Activated CD8-positive, alpha-beta T cell treated with anti-CD3 and anti-CD28 coated beads for 36 hours (primary cell): ENCODE results near the gene CHN1. TPM values are rescaled to one million over a fixed set of nuclear protein-coding genes. Genes with fewer than 3 reads are reported as not detected.
A peak's percentile ranks its signal among the peaks of the same experiment; 100 is the strongest.

ENCODE experiments used
- ATAC-seq: fragments of 200-7000 bp; cut with Tn5 transposase; one replicate; pipeline ENCODE4 v1.10.0; 2021; ENCODE audit warnings: mild to moderate bottlenecking, moderate library complexity
- CTCF ChIA-PET: fragments of 350-600 bp; sonication (Branson Sonifier 250); formaldehyde crosslinking; loops from one replicate; lab custom pipeline; 2021; ENCODE audit warnings: antibody characterized with exemption; lab: Charles Lee
- POLR2A ChIA-PET: fragments of 350-600 bp; sonication (Branson Sonifier 250); formaldehyde crosslinking; loops from one replicate; lab custom pipeline; 2021; ENCODE audit warnings: antibody characterized with exemption; lab: Charles Lee
- DNase-seq: peaks from one replicate; pipeline ENCODE4 v3.0.0-alpha.2; 2020
- H3K27ac Mint-ChIP-seq: one replicate; pipeline ENCODE4 v1.8.0; 2021; ENCODE audit warnings: mild to moderate bottlenecking, mixed read lengths
- H3K27me3 Mint-ChIP-seq: one replicate; pipeline ENCODE4 v1.8.0; 2021; ENCODE audit warnings: mixed read lengths
- H3K36me3 Mint-ChIP-seq: one replicate; pipeline ENCODE4 v1.8.0; 2021; ENCODE audit warnings: low read depth, mixed read lengths
- H3K4me1 Mint-ChIP-seq: one replicate; pipeline ENCODE4 v1.8.0; 2021; ENCODE audit warnings: low read depth, mixed read lengths
- H3K4me3 Mint-ChIP-seq: one replicate; pipeline ENCODE4 v1.8.0; 2021; ENCODE audit warnings: mild to moderate bottlenecking, moderate library complexity, mixed read lengths
- H3K9me3 Mint-ChIP-seq: one replicate; pipeline ENCODE4 v1.8.0; 2021; ENCODE audit warnings: mixed read lengths
- intact Hi-C: fragments of 100-400 bp; cut with micrococcal nuclease; formaldehyde crosslinking; loops from one replicate; pipeline ENCODE4 v1.10.0; 2022
- total RNA-seq, 2 experiments: library from RNA; stranded (reverse); gene quantifications; one replicate each; pipeline ENCODE4 v1.2.3, GENCODE V29; 2021
- TF ChIP-seq, protein P1 (sequence below): fragments of 200-600 bp; IDR thresholded peaks from one replicate; pipeline ENCODE4 v1.8.0; 2022; ENCODE audit warnings: antibody characterized with exemption, mild to moderate bottlenecking

The CHN1 gene
- total RNA-seq, 2 experiments from 2014 or later: 2.9 to 3.0 TPM

DNA sequence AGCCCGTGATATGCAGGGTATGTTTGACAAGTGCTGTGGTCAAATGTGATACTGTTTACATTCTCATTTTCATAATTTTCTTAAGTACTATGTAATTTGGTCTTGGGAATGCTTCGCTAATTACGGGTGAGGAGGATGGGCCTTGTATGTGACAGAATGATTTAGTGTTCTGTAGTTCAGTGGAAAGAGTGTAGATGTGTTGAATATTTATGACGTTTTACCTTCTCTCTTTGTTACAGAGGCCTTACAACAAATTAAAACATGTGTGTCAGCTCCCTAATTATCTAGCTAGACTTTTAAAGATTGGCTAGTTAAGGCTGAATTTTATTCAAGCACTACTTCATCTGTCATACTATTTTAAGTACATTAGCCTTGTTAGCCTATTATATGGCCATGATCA lies 230.3 kb downstream of the CHN1 start:
- DNase-seq: no peak
- ATAC-seq: no peak
- CTCF ChIA-PET: interaction anchor here (1.0 to 12.3 kb wide), 13 partner anchors 10 to 256 kb away, joined by 4 to 105 read pairs (median 5); no protein-coding TSS in a partner anchor
- Mint-ChIP-seq H3K36me3 (no peaks in the 10 kb centered on the region), H3K27ac (no peak overlapping the region), H3K9me3 (no peaks in the 10 kb centered on the region), H3K27me3 (no peaks in the 10 kb centered on the region), H3K4me1 (peaks cover 46% of the 10 kb centered on the region), H3K4me3 (no peak overlapping the region)
- intact Hi-C loops: loop anchor here (5.0 kb wide), 2 partner anchors 62 to 212 kb away; no protein-coding TSS in a partner anchor
- TF ChIP-seq, protein P1, sequence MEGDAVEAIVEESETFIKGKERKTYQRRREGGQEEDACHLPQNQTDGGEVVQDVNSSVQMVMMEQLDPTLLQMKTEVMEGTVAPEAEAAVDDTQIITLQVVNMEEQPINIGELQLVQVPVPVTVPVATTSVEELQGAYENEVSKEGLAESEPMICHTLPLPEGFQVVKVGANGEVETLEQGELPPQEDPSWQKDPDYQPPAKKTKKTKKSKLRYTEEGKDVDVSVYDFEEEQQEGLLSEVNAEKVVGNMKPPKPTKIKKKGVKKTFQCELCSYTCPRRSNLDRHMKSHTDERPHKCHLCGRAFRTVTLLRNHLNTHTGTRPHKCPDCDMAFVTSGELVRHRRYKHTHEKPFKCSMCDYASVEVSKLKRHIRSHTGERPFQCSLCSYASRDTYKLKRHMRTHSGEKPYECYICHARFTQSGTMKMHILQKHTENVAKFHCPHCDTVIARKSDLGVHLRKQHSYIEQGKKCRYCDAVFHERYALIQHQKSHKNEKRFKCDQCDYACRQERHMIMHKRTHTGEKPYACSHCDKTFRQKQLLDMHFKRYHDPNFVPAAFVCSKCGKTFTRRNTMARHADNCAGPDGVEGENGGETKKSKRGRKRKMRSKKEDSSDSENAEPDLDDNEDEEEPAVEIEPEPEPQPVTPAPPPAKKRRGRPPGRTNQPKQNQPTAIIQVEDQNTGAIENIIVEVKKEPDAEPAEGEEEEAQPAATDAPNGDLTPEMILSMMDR: no peak
- POLR2A ChIA-PET: no interaction called here

DNA sequence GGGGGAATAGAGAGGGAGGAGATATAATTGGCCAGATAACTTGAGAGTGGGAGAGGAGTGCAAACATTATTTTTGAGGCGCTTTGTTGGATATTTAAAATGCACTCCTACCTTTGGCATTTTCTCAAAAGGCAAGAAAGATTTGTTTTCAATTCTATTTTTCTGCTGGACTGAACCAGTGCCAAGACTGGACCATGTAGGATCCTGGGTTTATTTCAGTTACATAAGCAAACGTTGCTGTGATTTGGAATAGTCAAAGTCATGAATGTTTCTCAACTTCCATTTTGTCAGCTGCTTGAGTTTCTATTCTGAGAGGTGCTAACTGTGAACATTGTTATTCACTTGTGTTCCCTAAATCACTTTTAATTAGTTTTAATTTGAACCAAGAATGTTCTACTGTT lies 232.0 kb downstream of the CHN1 start:
- Mint-ChIP-seq H3K4me3 (no peak overlapping the region), H3K27ac (no peak overlapping the region), H3K9me3 (no peaks in the 10 kb centered on the region), H3K27me3 (no peaks in the 10 kb centered on the region), H3K36me3 (no peaks in the 10 kb centered on the region), H3K4me1 (peaks cover 29% of the 10 kb centered on the region)
- DNase-seq (no peak), ATAC-seq (no peak)
- ChIA-PET POLR2A (no interaction called here), CTCF (interaction anchor here (1.2 to 12.3 kb wide), 7 partner anchors 11 to 217 kb away, joined by 3 to 105 read pairs (median 9); no protein-coding TSS in a partner anchor)
- TF ChIP-seq, protein P1: no peak
- intact Hi-C loops: loop anchor here (5.0 kb wide), 1 partner anchor 214 kb away; no protein-coding TSS in a partner anchor

GRCh38 chr2:174772472-174772801 lies 232.7 kb downstream of the CHN1 start:
- Mint-ChIP-seq H3K4me1 (peaks cover 21% of the 10 kb centered on the region), H3K27ac (no peak overlapping the region), H3K27me3 (no peaks in the 10 kb centered on the region), H3K36me3 (no peaks in the 10 kb centered on the region), H3K9me3 (no peaks in the 10 kb centered on the region), H3K4me3 (no peak overlapping the region)
- ChIA-PET CTCF (interaction anchor here (0.6 to 12.3 kb wide), 25 partner anchors 9 to 377 kb away, joined by 3 to 105 read pairs (median 5); no protein-coding TSS in a partner anchor), POLR2A (no interaction called here)
- ATAC-seq (no peak), DNase-seq (no peak)
- TF ChIP-seq, protein P1: no peak
- intact Hi-C loops: loop anchor here (5.0 kb wide), 1 partner anchor 215 kb away; no protein-coding TSS in a partner anchor

- Mint-ChIP-seq H3K9me3 (no peaks in the 10 kb centered on the region), H3K4me3 (no peak overlapping the region), H3K27ac (no peak overlapping the region), H3K4me1 (peaks cover 16% of the 10 kb centered on the region), H3K27me3 (no peaks in the 10 kb centered on the region), H3K36me3 (no peaks in the 10 kb centered on the region)
- TF ChIP-seq, protein P1: peak; percentile 65
- POLR2A ChIA-PET: no interaction called here
- intact Hi-C loops: loop anchor here (5.0 kb wide), 1 partner anchor 215 kb away; no protein-coding TSS in a partner anchor
- ATAC-seq (peak; percentile 88), DNase-seq (peak; percentile 81)
- CTCF ChIA-PET: interaction anchor here (0.6 to 12.3 kb wide), 49 partner anchors 9 to 378 kb away, joined by 3 to 105 read pairs (median 4); no protein-coding TSS in a partner anchor
These were observed 233.3 kb downstream of the CHN1 start for GRCh38 chr2:174771631-174772471.

DNA sequence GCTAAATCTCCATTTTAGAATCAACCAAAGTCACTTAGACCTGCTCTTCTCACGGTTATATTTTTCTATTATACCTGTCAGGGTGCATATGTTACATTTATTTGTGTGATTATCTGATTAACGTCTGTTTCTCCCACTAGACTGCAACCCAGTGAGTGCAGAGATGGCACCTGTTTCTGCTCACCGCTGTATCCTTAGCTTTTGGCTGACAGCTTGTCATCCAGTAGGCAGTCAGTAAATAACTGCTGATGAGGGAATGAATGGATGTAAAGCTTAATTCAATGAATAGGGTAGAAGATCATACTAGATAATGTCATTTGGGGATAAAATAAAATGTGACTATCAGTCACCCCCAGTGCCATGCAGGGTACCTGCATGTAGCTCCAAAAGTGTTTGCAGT lies 234.0 kb downstream of the CHN1 start:
- no peak for DNase-seq
- TF ChIP-seq, protein P1: no peak
- Mint-ChIP-seq H3K27me3 (no peaks in the 10 kb centered on the region), H3K4me3 (no peak overlapping the region), H3K36me3 (no peaks in the 10 kb centered on the region), H3K9me3 (no peaks in the 10 kb centered on the region), H3K27ac (no peak overlapping the region), H3K4me1 (peaks cover 12% of the 10 kb centered on the region)
- ChIA-PET POLR2A (no interaction called here), CTCF (interaction anchor here (0.6 to 12.3 kb wide), 47 partner anchors 9 to 378 kb away, joined by 3 to 105 read pairs (median 4); no protein-coding TSS in a partner anchor)
- no peak for ATAC-seq
- intact Hi-C loops: loop anchor here (5.0 kb wide), 1 partner anchor 216 kb away; no protein-coding TSS in a partner anchor
